ENCODE data around the gene RRP15.
A peak's percentile ranks its signal among the peaks of the same experiment; 100 is the strongest.

The RRP15 gene

GRCh38 chr1:218284917-218285635, at the start of gene RRP15:
Gene RRP15 (plus strand): TSS chr1:218285293. CDS start chr1:218285317, 24 bp downstream.
- DNase-seq = peak; percentile 85

- DNase-seq = no peak
Measured at GRCh38 chr1:218242171-218242570, 42.9 kb upstream of the RRP15 start.

- DNase-seq = no peak
Measured at GRCh38 chr1:218247339-218247738, 37.8 kb upstream of the RRP15 start.

GRCh38 chr1:218249338-218250140, 35.6 kb upstream of the RRP15 start:
- DNase-seq = no peak

GRCh38 chr1:218250492-218250891, 34.6 kb upstream of the RRP15 start:
- DNase-seq = no peak

GRCh38 chr1:218254296-218254946, 30.7 kb upstream of the RRP15 start:
- DNase-seq = no peak

- no peak for DNase-seq
Measured at GRCh38 chr1:218255090-218255489, 30.0 kb upstream of the RRP15 start.

GRCh38 chr1:218257371-218257770, 27.7 kb upstream of the RRP15 start:
- no peak for DNase-seq

- no peak for DNase-seq
Measured at GRCh38 chr1:218257971-218258370, 27.1 kb upstream of the RRP15 start.

GRCh38 chr1:218259339-218259738, 25.8 kb upstream of the RRP15 start:
- DNase-seq = no peak

- DNase-seq = no peak
Measured at GRCh38 chr1:218259800-218260199, 25.3 kb upstream of the RRP15 start.

- DNase-seq = no peak
Measured at GRCh38 chr1:218262259-218262658, 22.8 kb upstream of the RRP15 start.

GRCh38 chr1:218266356-218266755, 18.7 kb upstream of the RRP15 start:
- no peak for DNase-seq

- DNase-seq = no peak
Measured at GRCh38 chr1:218272366-218272765, 12.7 kb upstream of the RRP15 start.

- no peak for DNase-seq
Measured at GRCh38 chr1:218273762-218274479, 11.2 kb upstream of the RRP15 start.

- no peak for DNase-seq
Measured at GRCh38 chr1:218274511-218274910, 10.6 kb upstream of the RRP15 start.

- DNase-seq = no peak
Measured at GRCh38 chr1:218275823-218276222, 9.3 kb upstream of the RRP15 start.

GRCh38 chr1:218281285-218281684, 3.8 kb upstream of the RRP15 start:
- no peak for DNase-seq

- DNase-seq = no peak
Measured at GRCh38 chr1:218284377-218284916, 646 bp upstream of the RRP15 start.

GRCh38 chr1:218292515-218292914, 7.4 kb downstream of the RRP15 start:
- no peak for DNase-seq

- no peak for DNase-seq
Measured at GRCh38 chr1:218294546-218294945, 9.5 kb downstream of the RRP15 start.

- DNase-seq = no peak
Measured at GRCh38 chr1:218296162-218296561, 11.1 kb downstream of the RRP15 start.

GRCh38 chr1:218297461-218297860, 12.4 kb downstream of the RRP15 start:
- no peak for DNase-seq

All from T1000 (cell line).